ENCODE results near the gene ABCA9.

Gene ABCA9

DNA sequence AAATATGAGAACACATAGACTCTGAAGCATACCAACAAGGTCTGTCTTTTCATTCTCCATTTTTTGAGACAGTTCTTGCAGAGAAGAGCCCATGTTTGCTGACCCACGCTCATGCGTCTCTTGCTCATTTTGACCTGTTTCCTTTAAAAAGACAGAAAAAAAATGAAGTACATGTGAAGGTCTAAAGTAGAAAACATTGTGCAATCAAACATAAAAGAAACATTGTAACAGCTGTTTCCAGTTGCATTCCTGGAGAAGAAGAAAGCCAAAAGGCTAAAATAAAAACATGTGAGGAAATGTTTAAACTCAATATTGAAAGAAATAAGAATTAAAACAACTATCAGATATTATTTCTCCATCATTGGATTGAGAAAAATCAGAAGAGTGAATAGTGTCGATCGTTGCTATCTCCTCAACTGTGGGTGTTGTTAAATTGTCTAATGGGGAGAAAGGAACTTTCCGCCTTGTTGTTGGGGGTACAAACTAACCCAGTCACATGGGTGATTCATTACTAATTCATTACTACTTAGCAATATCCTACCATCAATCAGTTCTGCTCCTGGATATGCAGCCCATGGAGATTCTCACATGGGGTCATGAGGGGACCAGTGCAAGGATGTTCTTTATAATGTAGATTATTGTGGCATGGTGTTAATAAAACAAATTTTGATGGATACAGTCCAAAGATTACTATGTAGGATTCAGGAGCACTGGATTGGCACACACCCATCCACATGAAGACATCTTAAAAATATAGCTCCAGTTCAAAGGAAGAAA, 9.5 kb downstream of the ABCA9 start:
- H3K27ac ChIP-seq (ENCODE audit: low read depth, low read length): no peak overlapping the region
- H3K9ac ChIP-seq (ENCODE audit: low read depth, low read length): no peak overlapping the region
- 95% methylated on average over 2 of the region's 5 CpGs for WGBS
- no peak overlapping the region for H3K4me3 ChIP-seq (ENCODE audit: low read length)
- H3K4me1 ChIP-seq (ENCODE audit: insufficient read depth, low read length): no peaks in the 10 kb centered on the region
- no peaks in the 10 kb centered on the region for H3K9me3 ChIP-seq (ENCODE audit: insufficient read depth, low read depth, low read length)
- no peaks in the 10 kb centered on the region for H3K27me3 ChIP-seq (ENCODE audit: insufficient read depth, low read length)
- H3K36me3 ChIP-seq (ENCODE audit: insufficient read depth, low read length): no peaks in the 10 kb centered on the region

- H3K9ac ChIP-seq (ENCODE audit: low read depth, low read length): no peak overlapping the region
- H3K27me3 ChIP-seq (ENCODE audit: insufficient read depth, low read length): no peaks in the 10 kb centered on the region
- no peak overlapping the region for H3K27ac ChIP-seq (ENCODE audit: low read depth, low read length)
- H3K4me3 ChIP-seq (ENCODE audit: low read length): no peak overlapping the region
- no peaks in the 10 kb centered on the region for H3K4me1 ChIP-seq (ENCODE audit: insufficient read depth, low read length)
- WGBS: 100% methylated on average over 1 of the region's 2 CpGs
- H3K36me3 ChIP-seq (ENCODE audit: insufficient read depth, low read length): no peaks in the 10 kb centered on the region
- no peaks in the 10 kb centered on the region for H3K9me3 ChIP-seq (ENCODE audit: insufficient read depth, low read depth, low read length)
Observed at GRCh38 chr17:69048634-69049033, 12.1 kb downstream of the ABCA9 start.

DNA sequence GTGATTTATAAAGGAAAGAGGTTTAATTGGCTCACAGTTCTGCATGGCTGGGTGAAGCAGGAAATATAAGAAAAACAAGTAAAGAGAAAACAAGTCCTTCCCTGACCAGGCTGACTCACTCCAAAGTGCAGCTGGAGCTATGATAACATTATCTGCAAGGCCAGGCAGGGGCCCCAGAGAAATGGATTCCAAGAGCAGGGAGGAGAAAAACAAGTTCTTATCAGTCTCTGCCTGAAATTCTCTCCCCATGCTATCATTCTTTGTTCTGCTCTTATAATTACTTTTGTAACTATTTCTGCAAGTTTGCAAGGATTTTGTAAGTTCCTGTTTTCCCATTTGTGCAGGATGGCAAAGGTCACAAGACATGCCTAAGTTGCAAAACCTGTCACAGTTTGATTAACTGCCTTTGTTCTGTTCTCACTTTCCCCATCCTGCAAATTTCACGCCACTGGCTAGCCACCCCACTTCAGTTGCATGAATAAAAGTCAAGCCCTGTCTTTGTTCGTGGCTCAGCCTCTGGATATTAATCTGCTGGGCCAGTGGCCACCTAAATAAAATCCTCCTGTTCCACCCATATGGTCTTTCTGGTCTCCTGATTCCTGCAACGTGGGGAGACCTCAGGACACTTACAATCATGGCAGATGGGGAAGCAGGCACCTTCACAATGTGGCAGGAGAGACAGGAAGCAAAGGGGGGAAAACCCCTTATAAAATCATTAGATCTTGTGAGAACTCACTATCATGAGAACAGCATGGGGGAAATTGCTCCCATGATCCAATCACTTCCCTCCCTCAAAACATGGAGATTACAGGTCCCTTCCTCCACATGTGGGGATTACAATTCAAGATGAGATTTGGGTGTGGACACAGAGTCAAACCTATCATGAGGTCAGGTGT, 13.1 kb downstream of the ABCA9 start:
- Histone ChIP-seq H3K27me3 (ENCODE audit: insufficient read depth, low read length) (no peaks in the 10 kb centered on the region), H3K4me1 (ENCODE audit: insufficient read depth, low read length) (no peaks in the 10 kb centered on the region), H3K27ac (ENCODE audit: low read depth, low read length) (peak overlapping the region; percentile 62; the same call in 1 of the 2 replicates), H3K36me3 (ENCODE audit: insufficient read depth, low read length) (no peaks in the 10 kb centered on the region), H3K9ac (ENCODE audit: low read depth, low read length) (no peak overlapping the region), H3K9me3 (ENCODE audit: insufficient read depth, low read depth, low read length) (no peaks in the 10 kb centered on the region), H3K4me3 (ENCODE audit: low read length) (no peak overlapping the region)
- WGBS: 75% methylated on average over 3 of the region's 3 CpGs

DNA sequence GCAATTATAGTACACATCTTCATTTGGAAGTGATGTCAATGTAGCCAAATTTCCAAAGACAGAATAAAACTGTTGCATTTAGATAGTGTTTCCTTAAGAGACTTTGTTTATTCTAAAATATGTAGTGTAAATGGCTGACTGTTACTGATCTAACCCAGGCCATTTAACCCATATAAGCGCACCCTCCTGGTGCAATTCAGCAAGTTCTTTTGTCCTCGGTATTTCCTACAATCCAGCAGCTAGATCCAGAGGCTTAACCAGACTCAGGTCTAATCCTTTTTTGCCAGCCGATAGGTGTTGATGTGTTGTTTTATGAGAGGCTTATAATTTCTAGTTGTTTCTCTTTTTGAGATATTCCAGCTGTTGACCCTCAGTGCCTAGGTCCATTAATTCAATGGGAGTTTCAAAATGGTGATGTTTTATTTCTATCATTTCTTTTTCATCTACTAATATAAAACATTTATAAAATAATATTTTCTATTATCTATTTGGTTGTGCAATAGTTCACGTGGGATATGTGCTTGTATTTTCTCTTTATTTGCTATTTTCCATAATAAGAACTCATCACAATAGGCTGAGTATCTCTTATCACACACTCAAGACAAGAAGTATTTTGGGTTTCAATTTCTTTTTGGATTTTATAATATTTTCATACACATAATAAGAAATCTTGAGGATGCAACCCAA, 14.5 kb downstream of the ABCA9 start:
- no peak overlapping the region for H3K4me3 ChIP-seq (ENCODE audit: low read length)
- H3K4me1 ChIP-seq (ENCODE audit: insufficient read depth, low read length): no peaks in the 10 kb centered on the region
- H3K27me3 ChIP-seq (ENCODE audit: insufficient read depth, low read length): no peaks in the 10 kb centered on the region
- no peak overlapping the region for H3K9ac ChIP-seq (ENCODE audit: low read depth, low read length)
- H3K9me3 ChIP-seq (ENCODE audit: insufficient read depth, low read depth, low read length): no peaks in the 10 kb centered on the region
- WGBS: 86% methylated on average over 3 of the region's 4 CpGs
- no peaks in the 10 kb centered on the region for H3K36me3 ChIP-seq (ENCODE audit: insufficient read depth, low read length)
- H3K27ac ChIP-seq (ENCODE audit: low read depth, low read length): no peak overlapping the region

GRCh38 chr17:69045646-69046045, 15.1 kb downstream of the ABCA9 start:
- Histone ChIP-seq H3K27ac (ENCODE audit: low read depth, low read length) (no peak overlapping the region), H3K36me3 (ENCODE audit: insufficient read depth, low read length) (no peaks in the 10 kb centered on the region), H3K4me3 (ENCODE audit: low read length) (no peak overlapping the region), H3K9ac (ENCODE audit: low read depth, low read length) (no peak overlapping the region), H3K9me3 (ENCODE audit: insufficient read depth, low read depth, low read length) (no peaks in the 10 kb centered on the region), H3K27me3 (ENCODE audit: insufficient read depth, low read length) (no peaks in the 10 kb centered on the region), H3K4me1 (ENCODE audit: insufficient read depth, low read length) (no peaks in the 10 kb centered on the region)
- WGBS: no CpG with 5 or more reads among the region's 2 CpGs

DNA sequence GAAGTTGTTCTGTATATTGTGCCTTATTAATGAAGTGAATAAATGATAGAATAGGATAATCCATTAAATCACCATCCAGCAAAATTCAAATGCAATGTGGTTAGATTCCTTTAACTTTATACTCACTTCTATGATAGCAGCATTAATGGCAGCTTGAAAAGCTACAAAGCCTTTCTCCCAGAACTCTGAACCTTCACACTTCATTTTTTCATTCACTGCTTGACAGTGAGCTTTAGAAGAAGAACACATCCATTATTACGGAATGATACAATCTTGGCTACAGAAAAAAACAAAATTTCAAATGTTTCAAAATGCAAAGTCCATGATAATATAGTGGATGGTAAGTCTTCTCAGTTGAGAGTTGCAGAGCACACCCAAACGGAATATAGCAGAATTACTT, 16.4 kb downstream of the ABCA9 start:
- 100% methylated on average over 2 of the region's 2 CpGs for WGBS
- H3K4me1 ChIP-seq (ENCODE audit: insufficient read depth, low read length): no peaks in the 10 kb centered on the region

GRCh38 chr17:69043098-69043734, 17.5 kb downstream of the ABCA9 start:
- H3K9ac ChIP-seq (ENCODE audit: low read depth, low read length): no peak overlapping the region
- no peaks in the 10 kb centered on the region for H3K4me1 ChIP-seq (ENCODE audit: insufficient read depth, low read length)
- no peaks in the 10 kb centered on the region for H3K36me3 ChIP-seq (ENCODE audit: insufficient read depth, low read length)
- WGBS: 91% methylated on average over 6 of the region's 6 CpGs
- no peaks in the 10 kb centered on the region for H3K27me3 ChIP-seq (ENCODE audit: insufficient read depth, low read length)
- H3K4me3 ChIP-seq (ENCODE audit: low read length): no peak overlapping the region
- no peak overlapping the region for H3K27ac ChIP-seq (ENCODE audit: low read depth, low read length)
- no peaks in the 10 kb centered on the region for H3K9me3 ChIP-seq (ENCODE audit: insufficient read depth, low read depth, low read length)

More for the DNA sequence above, 16.4 kb downstream of the ABCA9 start:
- Histone ChIP-seq H3K36me3 (ENCODE audit: insufficient read depth, low read length) (no peaks in the 10 kb centered on the region), H3K9me3 (ENCODE audit: insufficient read depth, low read depth, low read length) (no peaks in the 10 kb centered on the region), H3K4me3 (ENCODE audit: low read length) (no peak overlapping the region), H3K9ac (ENCODE audit: low read depth, low read length) (no peak overlapping the region), H3K27me3 (ENCODE audit: insufficient read depth, low read length) (no peaks in the 10 kb centered on the region), H3K27ac (ENCODE audit: low read depth, low read length) (no peak overlapping the region)

- 92% methylated on average over 5 of the region's 5 CpGs for WGBS
- H3K4me3 ChIP-seq (ENCODE audit: low read length): no peak overlapping the region
- H3K9ac ChIP-seq (ENCODE audit: low read depth, low read length): no peak overlapping the region
- H3K9me3 ChIP-seq (ENCODE audit: insufficient read depth, low read depth, low read length): no peaks in the 10 kb centered on the region
- H3K27me3 ChIP-seq (ENCODE audit: insufficient read depth, low read length): no peaks in the 10 kb centered on the region
- H3K36me3 ChIP-seq (ENCODE audit: insufficient read depth, low read length): no peaks in the 10 kb centered on the region
- H3K4me1 ChIP-seq (ENCODE audit: insufficient read depth, low read length): no peaks in the 10 kb centered on the region
- H3K27ac ChIP-seq (ENCODE audit: low read depth, low read length): no peak overlapping the region
Observed at GRCh38 chr17:69042308-69042707, 18.4 kb downstream of the ABCA9 start.

GRCh38 chr17:69031839-69032238, 28.9 kb downstream of the ABCA9 start:
- no peak overlapping the region for H3K27ac ChIP-seq (ENCODE audit: low read depth, low read length)
- H3K4me1 ChIP-seq (ENCODE audit: insufficient read depth, low read length): no peaks in the 10 kb centered on the region
- H3K9ac ChIP-seq (ENCODE audit: low read depth, low read length): no peak overlapping the region
- H3K27me3 ChIP-seq (ENCODE audit: insufficient read depth, low read length): no peaks in the 10 kb centered on the region
- H3K4me3 ChIP-seq (ENCODE audit: low read length): no peak overlapping the region
- no peaks in the 10 kb centered on the region for H3K36me3 ChIP-seq (ENCODE audit: insufficient read depth, low read length)
- no peaks in the 10 kb centered on the region for H3K9me3 ChIP-seq (ENCODE audit: insufficient read depth, low read depth, low read length)
- WGBS: 94% methylated on average over 3 of the region's 3 CpGs

- Histone ChIP-seq H3K4me1 (ENCODE audit: insufficient read depth, low read length) (no peaks in the 10 kb centered on the region), H3K27me3 (ENCODE audit: insufficient read depth, low read length) (no peaks in the 10 kb centered on the region), H3K9me3 (ENCODE audit: insufficient read depth, low read depth, low read length) (no peaks in the 10 kb centered on the region), H3K36me3 (ENCODE audit: insufficient read depth, low read length) (no peaks in the 10 kb centered on the region), H3K27ac (ENCODE audit: low read depth, low read length) (no peak overlapping the region), H3K9ac (ENCODE audit: low read depth, low read length) (no peak overlapping the region), H3K4me3 (ENCODE audit: low read length) (no peak overlapping the region)
- 100% methylated on average over 1 of the region's 1 CpG for WGBS
Observed at GRCh38 chr17:69030169-69030568, 30.6 kb downstream of the ABCA9 start.
